GM19455 (cell line): ENCODE results near the gene MYO7B.

ENCODE experiments used
- ATAC-seq: cut with Tn5 transposase; IDR thresholded peaks from one replicate; pipeline ENCODE4 v1.9.1; 2021; ENCODE audit not compliant: unreplicated experiment

MYO7B gene

GRCh38 chr2:127586136-127586535 lies 50.7 kb downstream of the MYO7B start:
- no peak for ATAC-seq

DNA sequence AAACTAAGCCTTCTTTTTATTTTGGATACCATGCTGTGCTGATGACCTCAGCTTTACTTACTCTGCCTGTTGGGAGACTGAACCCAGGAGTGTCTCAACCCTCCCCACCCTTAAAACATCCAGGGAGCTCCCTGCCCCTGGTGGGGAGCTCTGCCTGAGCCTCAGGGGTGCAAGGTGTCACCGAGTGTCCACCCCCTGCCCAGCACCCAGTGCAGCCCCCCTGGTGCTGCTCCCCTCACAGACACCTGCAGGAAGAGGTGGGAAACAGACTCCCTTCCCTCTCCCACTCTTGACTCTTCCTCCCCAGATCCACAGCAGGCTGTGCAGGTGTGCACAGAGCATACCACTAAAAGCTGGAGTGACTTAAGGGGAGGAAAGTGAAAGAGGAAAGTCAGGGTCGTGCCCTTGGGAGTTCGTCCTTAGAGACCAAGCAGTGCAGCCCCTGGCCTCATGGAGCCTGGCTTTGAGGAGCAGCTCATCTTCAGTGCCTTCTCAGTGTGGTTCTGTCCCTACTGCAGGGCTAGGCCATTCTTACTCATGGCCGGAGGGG lies 51.3 kb downstream of the MYO7B start:
- no peak for ATAC-seq

DNA sequence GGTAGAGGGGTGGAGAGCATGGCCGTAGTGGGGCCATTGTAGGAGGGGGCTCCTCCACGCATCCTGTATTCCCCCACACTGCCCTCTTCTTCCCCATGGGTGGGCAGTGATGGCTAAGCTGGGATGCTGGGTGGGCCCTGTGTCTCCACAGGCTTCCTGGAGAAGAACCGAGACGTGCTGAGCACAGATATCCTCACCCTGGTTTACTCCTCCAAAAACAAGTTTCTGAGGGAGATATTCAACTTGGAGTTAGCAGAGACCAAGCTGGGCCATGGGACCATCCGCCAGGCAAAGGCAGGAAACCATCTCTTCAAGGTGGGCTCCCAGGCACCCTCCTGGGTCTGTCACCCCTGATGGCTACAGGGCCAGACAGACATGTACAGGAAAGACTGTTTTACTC lies 52.8 kb downstream of the MYO7B start:
- no peak for ATAC-seq

DNA sequence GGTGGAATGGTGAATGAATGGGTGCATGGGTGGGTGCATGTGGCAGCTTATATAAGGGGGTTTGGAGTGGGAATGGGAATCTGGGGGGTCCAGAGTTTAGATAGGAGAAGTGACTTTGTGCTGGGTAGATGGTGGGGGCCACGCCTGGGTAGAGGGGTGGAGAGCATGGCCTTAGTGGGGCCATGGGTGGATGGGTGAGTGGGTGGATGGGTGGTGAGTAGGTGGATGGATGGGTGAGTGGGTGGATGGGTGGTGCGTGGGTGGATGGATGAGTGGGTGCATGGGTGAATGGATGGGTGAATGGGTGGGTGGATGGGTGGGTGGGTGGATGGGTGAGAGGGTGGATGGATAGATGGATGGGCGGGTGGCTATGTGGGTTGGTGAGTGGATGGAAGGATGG lies 53.9 kb downstream of the MYO7B start:
- no peak for ATAC-seq

DNA sequence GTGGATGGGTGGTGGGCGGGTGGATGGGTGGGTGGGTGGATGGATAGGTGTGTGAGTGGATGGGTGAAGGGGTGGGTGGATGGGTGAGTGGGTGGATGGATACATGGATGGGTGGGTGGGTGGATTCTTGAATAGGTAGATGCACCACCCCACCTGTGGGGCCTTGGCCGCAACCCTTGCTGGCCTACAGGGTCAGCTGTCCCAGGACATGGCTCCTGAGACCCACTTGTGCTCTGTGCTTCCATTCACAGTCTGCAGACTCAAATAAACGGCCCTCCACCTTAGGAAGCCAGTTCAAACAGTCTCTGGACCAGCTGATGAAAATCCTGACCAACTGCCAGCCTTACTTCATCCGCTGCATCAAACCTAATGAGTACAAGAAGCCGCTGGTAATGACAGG lies 54.4 kb downstream of the MYO7B start:
- ATAC-seq, result no peak

DNA sequence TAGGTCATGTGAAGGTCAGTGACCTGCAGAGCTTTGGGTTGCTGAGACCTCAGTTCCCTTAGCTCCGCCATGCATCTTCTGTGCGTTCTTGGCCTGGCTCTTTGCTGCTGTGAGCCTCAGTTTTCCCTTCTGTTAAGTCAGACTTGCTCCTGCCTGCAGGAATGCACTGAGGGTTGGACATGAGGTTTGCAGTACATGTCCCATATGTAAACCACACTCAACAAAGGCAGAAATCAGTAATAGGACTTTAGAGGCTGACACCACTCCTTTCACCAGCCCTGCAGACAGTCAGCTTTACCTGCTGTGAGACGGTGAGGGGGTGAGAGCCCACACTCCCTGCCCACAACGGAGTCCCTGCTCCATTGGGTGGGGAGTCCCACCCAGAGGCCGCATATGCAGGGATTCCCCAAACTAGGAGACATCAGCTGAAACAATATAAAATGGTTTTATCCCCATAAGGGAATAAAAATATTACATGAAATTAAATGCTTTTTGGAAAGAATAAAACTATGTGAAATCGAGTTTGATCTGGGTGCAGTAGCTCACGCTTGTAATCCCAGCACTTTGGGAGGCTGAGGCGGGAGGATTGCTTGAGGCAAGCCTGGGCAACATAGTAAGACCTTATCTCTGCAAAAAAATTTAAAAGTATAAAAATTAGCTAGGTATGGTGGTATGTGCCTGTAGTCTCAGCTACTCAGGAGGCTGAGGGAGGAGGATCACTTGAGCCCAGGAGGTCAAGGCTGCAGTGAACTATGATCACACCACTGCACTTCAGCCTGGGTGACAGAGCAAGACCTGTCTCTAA lies 55.1 kb downstream of the MYO7B start:
- no peak for ATAC-seq

DNA sequence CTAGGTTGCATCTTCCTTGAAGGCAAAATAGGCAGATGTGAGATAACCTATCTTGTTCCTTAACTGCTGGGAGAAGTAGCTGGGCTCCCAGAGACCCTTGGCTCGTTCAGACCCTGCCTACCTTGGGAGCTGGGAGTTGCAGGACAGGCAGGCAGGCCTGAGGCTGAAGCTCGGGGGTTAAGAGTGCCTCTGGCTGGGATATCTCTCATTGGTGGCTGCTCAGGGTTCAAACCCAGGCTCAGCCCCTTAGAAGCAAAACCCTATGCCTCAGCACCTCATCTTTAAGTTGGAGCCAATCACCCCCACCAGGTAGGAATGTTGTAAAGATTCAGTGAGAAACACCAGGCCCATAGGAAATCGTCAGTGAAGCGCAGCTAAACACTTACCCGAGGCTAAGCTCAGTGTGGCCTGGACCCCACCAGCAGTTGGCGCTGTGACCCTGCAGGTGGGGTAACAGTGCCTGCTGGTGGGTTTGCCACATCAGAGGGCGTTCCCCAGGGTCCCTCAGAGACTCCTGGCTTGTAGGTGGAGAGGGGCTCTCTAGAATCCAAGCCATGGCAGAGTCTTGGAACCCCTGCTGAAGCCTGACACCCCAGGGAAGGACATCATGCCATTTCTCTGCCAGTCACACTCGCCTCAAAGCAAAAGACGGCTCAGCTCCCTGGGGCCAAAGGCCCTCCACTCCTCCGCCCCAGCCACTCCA lies 55.9 kb downstream of the MYO7B start:
- no peak for ATAC-seq

DNA sequence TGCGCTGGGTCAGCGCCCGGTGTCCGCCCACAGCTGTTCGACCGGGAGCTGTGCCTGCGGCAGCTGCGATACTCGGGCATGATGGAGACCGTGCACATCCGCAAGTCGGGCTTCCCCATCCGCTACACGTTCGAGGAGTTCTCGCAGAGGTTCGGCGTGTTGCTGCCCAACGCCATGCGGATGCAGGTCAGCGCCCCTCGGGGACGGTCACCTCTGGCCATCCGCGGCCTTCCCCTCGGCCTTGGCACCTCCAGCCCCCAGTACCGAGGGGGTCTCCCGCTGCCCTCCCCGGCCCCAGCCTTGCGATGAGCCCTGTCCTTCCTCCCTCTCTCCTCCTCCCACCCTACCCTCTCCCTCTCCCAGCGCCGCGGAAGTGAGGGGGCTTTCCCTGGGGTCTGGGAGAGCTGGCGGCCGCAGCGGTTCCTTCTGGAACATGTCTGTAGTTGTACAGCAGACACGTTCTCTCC lies 57.3 kb downstream of the MYO7B start:
- no peak for ATAC-seq

DNA sequence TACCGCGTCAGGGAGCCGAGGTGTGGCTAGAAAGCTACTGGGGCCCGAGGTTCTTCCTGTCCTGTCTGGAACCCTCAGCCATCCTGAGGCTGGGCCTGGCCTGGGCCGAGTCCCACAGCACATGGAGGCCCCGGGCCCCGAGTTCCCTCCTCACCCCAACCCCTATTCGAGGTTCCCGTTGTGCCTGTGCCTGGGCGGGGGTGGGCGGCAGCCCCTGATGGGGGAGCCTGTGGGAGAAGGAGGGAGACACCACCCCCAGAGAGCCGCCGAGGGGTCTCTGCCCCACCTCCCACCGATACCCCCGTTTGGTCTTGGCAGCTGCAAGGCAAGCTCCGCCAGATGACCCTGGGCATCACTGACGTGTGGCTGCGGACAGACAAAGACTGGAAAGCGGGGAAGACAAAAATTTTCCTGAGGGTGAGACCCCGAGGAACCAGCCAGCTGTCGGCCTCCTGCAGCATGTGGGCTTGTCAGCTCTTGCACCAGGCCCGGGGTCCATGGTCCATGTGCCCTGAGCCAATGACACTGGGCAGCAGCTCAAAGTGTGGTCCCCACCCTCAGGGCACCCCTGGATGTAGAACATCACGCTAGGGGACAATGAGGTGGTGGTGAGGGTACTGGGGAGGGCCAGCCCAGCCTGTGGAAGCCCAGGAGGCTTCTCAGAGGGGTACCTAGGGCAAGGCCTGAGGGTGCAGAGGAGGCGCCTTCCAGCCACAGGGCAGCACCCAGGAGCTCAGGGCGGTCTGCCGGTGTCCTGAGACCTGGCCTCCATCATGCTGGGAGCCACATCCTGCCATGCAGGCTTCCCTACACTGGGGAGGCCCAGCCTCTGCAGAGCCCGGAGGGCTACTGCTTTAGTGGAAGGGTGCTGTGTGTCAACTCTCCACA lies 58.0 kb downstream of the MYO7B start:
- ATAC-seq, result no peak

DNA sequence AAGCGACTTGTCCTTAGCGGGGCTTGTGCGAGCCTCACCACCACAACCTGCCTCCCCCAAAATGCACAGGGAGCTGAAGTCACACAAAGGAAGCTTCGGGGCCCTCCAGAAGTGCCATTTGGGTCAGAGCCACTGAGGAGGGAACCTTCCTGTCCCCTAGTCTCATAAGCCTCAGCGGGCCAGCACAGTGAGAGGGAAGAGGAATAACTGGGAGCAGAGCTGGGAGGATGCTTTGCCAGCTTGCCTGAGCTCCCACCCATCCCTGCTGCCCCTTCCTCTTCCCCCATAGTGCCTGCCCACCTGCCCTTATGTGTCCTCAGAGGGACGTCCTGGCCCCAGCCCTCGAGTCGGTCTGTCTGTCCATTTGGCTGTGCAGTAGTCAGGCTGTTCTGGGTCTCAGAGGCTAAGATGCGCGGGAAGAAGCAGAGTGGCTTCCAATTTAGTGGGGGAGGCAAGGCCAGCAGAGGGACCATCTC lies 58.7 kb downstream of the MYO7B start:
- no peak for ATAC-seq

DNA sequence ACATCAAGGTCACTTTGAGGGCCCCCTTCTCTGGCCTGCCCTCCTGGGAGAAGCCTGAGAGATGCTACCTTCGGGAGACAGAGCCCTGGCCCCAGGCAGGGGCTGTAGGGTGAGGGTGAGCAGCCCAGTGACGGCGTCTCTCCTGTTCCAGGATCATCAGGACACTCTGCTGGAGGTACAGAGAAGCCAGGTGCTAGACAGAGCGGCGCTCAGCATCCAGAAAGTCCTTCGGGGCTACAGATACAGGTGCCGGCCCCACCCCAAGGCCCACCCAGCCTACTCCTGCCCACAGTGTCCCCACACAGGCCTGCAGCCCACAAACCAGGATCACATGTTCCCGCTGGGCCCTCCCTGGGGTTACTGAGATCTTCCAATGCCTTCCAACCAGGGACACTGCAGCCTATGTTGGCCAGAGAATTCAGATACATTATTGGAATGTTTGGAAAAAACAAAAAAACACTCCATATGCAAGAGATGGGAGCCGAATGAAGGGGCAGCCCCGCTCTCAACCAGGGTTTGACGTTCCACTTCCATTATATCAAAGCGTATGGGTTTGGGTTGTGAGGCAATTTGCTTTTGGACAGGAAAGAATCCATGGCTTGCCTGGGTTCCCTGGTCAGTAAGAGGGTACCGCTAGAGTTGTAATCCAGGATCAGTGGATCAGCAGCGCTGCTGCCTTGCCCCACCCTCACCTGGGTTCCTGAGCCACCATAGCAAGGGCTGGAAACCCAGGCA lies 61.0 kb downstream of the MYO7B start:
- ATAC-seq, result no peak

- no peak for ATAC-seq
These were observed 61.8 kb downstream of the MYO7B start for GRCh38 chr2:127597046-127597983.

DNA sequence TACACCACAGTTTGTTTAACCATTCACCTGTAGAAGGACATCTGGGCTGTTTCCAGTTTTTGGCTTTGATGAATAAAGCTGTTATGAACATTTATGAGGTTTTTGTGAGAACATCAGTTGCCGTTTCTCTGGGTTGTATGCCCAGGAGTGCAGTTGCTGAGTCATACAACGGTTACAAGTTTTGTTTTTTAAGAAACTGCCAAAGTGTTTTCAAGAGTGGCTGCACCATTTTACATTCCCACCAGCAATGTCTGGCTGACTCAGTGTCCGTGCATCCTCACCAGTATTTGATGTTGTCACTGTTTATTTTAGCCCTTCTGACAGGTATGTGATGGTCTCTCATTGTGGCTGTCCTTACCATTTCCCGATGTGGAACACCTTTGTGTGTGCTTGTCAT lies 62.5 kb downstream of the MYO7B start:
- no peak for ATAC-seq

DNA sequence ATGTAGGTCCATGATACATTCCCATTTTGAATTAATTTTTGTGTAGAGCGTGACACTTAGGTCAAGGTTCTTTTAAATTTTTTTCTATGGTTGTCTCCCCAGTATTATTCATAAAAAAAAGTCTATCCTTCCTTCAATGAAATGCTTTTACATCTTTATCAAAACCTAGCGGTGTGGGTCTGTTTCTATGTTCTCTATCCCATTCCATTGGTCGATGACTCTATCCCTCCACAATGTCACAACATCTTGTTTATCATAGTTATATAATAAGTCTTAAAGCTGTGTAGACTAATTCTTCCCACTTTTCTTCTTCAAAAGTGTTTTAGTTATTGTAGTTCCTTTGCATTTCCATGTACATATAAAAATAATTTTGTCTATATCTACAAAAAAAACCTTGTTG lies 63.2 kb downstream of the MYO7B start:
- ATAC-seq, result no peak

- ATAC-seq, result no peak
These were observed 63.7 kb downstream of the MYO7B start for GRCh38 chr2:127599211-127599610.

DNA sequence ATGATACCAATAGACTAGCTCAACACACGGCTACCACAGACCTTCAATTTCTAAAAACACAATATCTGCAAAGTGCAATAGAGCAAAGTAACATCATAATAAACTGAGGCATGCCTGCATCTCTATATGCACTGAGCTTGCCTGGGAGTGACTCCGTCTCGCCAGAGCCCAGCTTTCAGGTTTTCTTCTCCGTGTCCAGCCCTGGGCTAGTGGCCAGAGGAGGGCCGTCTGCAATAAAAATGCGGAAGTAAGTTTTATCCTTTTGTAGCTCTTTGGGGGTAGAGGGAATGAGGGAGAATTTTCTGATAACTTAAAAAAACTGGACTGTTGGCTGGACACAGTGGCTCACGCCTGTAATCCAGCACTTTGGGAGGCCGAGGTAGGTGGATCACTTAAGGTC lies 69.5 kb downstream of the MYO7B start:
- no peak for ATAC-seq

GRCh38 chr2:127605691-127606263 lies 70.3 kb downstream of the MYO7B start:
- ATAC-seq, result no peak

GRCh38 chr2:127606625-127607398 lies 71.3 kb downstream of the MYO7B start:
- no peak for ATAC-seq
